ENCODE results near the gene SORCS2.

SORCS2 gene

GRCh38 chr4:7654550-7655445 is 462.5 kb downstream of the SORCS2 start:
- TF ChIP-seq CTCF (IDR thresholded peaks at IDR 0.05; ENCODE audit: low read depth, low read length) = no peak
- no peak overlapping the region for H3K4me3 ChIP-seq (ENCODE audit: low read depth, low read length)

- H3K4me3 ChIP-seq (ENCODE audit: low read depth, low read length) = no peak overlapping the region
- no peak for TF ChIP-seq CTCF (IDR thresholded peaks at IDR 0.05; ENCODE audit: low read depth, low read length)
These were observed 463.3 kb downstream of the SORCS2 start for GRCh38 chr4:7655511-7656243.

- no peak overlapping the region for H3K4me3 ChIP-seq (ENCODE audit: low read depth, low read length)
- no peak for TF ChIP-seq CTCF (IDR thresholded peaks at IDR 0.05; ENCODE audit: low read depth, low read length)
These were observed 464.0 kb downstream of the SORCS2 start for GRCh38 chr4:7656244-7656800.

- no peak for TF ChIP-seq CTCF (IDR thresholded peaks at IDR 0.05; ENCODE audit: low read depth, low read length)
- no peak overlapping the region for H3K4me3 ChIP-seq (ENCODE audit: low read depth, low read length)
These were observed 465.4 kb downstream of the SORCS2 start for GRCh38 chr4:7657545-7658297.

- TF ChIP-seq CTCF (IDR thresholded peaks at IDR 0.05; ENCODE audit: low read depth, low read length) = no peak
- no peak overlapping the region for H3K4me3 ChIP-seq (ENCODE audit: low read depth, low read length)
These were observed 466.2 kb downstream of the SORCS2 start for GRCh38 chr4:7658341-7659204.

- no peak overlapping the region for H3K4me3 ChIP-seq (ENCODE audit: low read depth, low read length)
- TF ChIP-seq CTCF (IDR thresholded peaks at IDR 0.05; ENCODE audit: low read depth, low read length) = no peak
These were observed 467.3 kb downstream of the SORCS2 start for GRCh38 chr4:7659429-7660175.

Data from WI38 (cell line).